Middle frontal gyrus (tissue), 1 donor: Measurements from ENCODE around the gene THSD4.
"Not testable (repeated sequence)": the region's sequence is repeated elsewhere in the genome, so short reads cannot be mapped to it uniquely, and the experiment has no call there.

Source experiments
- DNase-seq: peaks from one replicate; pipeline ENCODE4 v3.0.0-alpha.2; 2015; ENCODE audit warnings: low spot score; ENCODE audit errors: extremely low spot score

The THSD4 gene

DNA sequence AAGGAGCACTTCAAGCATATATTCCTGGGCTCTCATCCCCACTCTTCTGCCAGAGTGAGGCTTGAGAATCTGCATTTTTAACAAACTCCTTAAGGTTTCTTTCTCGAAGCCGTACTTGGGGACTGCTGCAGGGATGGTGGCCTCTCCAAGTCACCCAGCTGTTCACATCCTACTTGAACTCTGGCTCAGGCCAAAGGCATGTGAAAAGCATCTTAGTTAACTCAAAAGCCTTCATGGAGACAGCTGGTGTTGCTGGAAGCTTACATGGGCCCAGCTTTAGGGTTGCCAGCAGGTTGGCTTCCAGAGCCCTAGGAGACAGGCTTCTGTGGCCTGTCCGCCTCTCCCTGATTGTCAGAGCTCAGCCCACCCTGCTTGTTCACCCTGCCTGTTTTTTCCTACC is 139.2 kb downstream of the THSD4 start:
- DNase-seq, result no peak

DNA sequence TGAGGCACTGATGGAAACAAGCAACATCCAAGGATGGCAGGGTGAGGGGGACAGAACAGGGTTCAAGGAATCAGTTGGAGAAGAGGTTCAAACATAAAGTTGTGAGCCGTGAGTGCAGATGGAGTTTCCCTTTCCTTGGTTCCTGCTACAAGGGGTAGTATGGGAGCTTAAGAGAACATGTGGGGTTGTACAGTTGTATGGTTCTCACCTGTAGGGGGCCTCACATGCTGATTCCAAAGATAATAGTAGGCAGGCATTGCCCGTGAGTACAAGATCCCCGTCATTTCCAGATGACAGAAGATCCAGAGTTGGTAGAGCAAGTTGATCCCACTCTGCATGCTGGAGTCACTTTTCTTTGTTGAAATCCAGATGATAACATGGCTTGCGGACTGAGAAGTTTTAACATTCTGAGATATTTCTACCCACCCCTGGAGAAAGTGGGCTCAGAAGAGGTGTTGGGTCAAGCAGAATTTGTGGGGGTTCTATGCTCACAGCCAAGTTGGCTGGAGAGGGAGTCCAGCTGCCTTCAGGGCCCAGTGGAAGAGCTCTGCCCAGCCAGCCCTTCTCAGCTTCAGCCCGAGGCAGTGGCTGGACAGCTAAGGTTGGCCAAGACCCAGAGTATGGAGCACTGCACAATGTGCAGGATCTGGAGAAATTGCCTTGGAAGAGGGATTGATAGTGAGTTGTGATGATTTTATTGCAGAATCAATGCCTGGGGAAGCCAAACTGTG is 141.8 kb downstream of the THSD4 start:
- DNase-seq, result no peak

DNA sequence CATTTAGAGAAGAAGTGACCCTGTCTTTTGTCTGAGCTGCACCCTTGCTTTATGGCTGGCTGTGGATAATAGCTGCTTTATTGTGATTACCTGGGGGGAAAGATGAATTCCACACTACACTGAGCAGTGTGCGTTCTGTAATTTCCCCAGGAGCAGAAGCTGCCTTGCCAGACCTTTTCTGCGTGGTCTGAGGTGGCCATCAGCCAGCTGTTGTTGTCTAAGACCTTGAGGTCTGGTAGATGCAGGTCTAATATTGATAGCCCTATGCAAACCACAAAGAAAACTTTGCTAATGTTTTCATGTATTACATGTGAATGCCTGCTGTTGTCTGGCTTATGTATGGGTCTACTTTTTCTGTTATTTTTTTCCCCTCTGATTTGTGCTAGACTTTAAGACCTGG is 144.6 kb downstream of the THSD4 start:
- DNase-seq, result no peak

DNA sequence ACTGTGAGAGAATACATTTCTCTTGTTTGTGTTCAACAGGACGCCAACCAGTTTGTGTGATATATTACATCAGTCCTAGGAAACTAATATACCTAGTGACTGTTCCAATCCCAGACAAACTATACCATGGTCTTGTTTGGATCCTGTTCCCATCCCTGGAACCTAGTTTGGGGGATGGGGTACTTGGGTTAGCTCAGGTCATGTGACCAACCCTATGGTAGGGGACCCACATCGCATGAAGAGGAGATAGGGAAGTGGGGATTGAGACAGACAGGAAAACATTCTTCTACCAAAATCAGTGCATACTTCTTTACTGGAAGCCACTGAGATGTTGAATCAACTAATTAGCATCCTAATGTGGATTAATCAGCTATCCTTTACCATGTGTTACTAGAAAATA is 146.1 kb downstream of the THSD4 start:
- DNase-seq, result no peak

DNA sequence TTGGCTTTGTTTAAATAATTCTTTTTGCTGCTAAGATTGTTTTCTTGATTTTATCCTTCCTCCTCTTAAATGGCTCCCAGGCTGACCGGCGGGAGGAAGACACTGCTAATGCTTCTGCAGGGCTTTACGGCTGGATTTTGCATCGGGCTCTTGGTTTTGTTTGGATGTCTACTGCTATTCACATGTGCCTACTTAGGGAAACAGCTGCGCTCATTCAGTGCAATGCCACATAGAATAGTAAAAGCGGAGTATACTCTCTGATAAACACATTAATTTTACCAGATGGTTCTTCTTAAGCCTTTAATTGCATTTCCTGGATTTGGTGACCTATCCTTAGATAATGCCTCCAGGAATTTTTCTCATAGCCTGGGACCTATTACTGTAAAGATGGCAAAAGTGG is 146.6 kb downstream of the THSD4 start:
- no peak for DNase-seq

DNA sequence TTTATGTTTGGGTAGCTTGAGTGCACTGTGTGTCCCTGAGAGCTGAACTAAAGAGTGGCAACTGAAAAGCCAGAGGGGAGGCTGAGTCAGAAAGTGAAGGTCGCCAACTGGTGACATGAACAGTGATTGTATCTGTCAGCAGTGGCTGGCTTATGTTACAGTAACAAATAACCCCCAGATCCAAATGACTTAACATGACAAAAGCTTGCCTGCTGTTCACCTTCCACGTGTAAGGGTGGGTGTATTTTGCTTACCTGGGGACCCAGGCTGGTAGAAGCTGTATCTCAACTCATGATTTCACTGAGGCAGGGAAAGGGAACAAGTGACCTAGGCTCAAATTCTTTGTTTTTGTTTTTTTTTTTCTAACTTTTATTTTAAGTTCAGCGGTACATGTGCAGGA is 147.3 kb downstream of the THSD4 start:
- no peak for DNase-seq

DNA sequence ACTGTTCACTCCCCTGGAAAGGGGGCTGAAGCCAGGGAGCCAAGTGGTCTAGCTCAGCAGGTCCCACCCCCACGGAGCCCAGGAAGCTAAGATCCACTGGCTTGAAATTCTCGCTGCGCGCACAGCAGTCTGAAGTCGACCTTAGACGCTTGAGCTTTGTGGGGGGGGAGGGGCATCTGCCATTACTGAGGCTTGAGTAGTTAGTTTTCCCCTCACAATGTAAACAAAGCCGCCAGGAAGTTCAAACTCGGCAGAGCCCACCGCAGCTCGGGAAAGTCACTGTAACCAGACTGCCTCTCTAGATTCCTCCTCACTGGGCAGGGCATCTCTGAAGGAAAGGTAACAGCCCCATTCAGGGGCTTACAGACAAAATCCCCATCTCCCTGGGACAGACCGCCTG is 150.3 kb downstream of the THSD4 start:
- DNase-seq, result not testable (repeated sequence)

DNA sequence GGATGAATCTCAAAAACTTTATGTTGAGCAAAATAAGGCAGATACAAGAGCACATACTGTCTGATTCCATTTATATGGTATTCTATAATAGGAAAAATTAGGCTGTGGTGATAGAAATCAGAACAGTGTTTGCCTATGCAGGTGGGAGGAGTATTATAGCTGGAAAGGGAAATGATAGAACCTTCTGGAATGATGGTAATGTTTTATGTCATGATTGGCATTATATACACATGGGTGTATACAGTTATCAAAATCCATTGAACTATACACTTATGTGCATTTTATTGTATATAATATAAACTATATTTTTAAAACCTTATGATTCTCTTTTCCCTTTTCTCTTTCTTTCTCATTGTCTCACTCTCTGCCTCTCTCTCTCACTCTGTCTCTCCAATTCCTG is 156.1 kb downstream of the THSD4 start:
- no peak for DNase-seq

DNA sequence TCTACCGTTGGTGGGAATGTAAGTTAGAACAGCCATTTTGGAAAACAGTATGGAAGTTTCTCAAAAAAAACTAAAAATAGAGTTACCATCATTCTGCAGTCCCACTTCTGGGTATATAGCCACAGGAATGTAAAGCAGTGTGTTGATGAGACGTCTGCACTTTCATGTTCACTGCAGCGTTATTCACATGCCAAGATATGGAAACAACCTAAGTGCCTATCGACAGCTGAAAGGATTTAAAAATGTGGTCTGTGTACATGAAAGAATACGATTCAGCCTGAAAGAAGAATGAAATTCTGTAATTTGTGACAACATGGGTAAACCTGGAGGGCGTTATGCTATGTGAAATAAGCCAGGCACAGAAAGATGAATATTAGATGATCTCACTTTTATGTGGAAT is 157.7 kb downstream of the THSD4 start:
- DNase-seq, result no peak

DNA sequence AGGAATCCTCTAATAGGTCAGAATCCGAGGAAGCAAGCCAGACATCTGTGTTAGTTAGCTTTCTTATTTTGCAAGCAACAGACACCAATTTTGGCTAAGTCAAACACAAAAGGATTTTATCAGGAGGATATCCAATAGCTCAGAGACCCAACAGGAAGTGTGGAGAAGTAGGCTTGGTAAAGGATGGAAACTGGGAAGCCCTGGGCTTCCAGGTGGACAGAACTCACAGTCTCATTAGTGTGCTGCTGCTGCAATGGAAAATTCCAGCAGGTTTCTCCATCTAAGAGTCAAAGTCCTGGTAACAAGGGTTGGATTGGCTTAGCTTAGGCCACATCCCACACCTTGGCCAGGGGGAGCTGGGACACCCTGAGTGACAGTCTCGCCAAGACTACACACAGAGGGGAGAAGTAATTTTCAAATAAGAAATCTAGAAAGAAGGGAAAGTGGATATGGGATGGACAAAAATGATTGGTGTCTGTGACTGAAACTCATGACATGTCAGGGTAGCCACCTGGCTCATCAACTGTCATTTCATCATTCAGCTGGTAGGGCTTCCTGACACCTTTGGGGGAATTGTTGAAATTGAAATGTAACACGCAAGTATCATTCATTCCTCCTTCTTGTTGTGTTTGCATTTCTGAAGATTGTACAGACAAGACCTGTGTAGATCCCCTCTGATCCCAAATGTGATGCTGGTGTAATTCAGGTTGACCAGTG is 158.6 kb downstream of the THSD4 start:
- DNase-seq, result no peak

DNA sequence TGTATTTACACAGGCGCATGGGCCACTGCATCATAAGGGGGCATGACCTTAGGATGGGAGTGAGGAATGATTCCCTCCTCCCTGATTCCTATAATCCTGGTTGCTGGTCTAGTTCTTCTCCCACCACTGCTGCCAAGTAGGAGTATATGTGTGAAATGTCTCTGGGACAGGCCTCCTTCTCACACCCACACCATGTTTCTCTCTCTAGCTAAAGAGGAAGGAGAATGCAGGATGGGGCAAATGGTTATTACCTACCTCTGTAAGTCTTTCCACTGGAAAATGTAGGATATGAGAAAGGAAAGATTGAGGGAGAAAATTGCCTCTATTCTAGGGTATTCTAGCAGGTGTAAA is 159.2 kb downstream of the THSD4 start:
- peak; percentile 14 for DNase-seq

DNA sequence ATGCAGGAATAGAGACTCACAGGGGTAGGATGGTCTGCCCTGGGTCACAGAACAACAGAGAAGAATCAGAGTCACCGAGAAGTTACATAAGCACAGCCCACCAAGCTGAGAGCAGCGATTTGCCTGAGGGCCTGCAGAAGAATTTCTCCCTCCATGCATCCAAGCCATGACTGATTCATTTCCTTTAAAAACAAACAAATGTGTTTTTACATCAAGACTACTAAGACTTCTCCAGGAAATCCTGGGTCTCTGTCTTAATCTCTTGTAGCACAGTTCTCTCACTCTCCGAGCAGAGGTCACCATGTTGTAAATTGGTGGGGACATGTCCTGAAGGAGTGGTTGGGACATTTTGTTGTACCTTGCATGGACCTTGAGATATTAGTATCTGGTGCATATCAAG is 159.8 kb downstream of the THSD4 start:
- DNase-seq, result no peak

DNA sequence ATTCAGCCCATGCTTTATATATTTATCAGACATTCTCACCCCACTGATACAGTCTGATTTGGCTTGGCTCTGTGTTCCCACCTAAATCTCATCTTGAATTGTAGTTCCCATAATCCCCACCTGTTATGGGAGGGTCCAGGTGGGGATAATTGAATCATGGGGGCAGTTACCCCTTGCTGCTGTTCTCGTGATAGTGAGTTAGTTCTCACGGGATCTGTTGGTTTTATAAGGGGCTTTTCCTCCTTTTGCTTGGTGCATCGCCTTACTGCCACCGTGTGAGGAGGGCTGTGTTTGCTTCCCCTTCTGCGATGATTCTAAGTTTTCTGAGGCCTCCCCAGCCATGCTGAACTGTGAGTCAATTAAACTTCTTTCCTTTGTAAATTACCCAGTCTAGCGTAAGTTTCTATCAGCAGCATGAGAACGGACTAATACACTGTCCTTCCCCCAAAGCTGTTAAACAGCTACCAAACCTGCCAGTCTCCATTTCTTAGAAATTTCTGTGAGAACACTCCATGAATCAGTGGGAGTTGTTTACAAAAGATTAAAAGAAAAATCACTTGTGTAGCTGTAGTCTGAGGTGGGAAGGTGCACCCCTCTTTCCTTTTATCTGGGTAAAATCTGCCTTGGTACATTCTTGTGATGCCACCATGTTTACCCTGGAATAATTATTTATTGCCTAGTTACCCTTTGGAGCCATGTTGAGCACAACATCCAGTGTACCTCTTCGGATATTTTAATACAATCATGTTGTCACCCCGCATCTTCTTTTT is 160.5 kb downstream of the THSD4 start:
- DNase-seq, result no peak

DNA sequence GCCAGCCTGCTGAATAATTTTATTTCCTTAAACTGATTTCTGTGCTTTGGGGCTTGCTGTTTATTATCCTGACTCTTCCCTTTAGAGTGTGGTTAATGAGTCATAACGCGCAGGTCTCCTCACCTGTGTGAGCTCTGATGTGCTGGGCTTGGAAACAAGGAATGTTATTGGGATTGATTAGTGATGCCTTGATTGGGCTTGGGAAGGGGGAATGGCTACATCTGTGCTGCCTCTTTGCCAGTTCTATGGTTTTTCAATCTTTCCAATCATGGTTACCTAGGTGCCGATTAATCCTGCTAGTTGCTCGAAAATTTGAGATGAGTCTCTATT is 161.0 kb downstream of the THSD4 start:
- DNase-seq, result no peak

DNA sequence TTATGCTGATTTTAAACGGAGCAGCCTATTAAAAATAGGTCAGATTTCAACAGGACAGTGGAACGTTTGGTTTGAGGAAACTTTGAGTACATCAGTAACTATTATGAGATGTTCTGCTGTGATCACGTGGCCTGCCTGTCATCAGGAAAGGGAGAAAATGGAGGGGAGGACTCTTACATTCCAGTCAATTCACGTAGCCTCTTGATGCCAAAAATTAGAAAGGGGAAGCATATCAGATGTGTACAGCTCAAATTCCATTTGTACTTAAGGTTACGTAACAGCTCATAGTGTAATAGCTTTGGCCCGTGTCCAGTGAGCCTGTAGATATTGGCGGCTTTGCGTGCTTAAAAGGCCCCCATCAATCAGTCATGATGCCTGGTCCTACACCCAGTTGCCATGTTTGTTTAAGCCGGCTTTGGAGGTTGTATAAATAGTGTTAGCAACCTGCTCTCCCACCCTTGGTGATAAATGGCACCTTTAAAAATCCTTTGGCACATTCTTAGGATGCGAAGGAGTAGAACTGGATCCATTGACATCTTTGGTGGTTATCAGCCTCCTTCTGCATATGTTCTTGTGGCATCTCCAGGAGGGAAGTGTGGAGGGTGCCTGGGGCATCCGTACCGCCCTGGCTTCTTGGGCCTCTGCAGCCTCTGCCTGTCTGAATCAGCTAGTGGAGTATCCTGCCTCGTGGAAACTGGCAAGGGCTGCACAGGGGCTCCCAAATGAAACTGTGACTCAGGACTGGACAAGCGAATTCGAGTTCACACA is 163.9 kb downstream of the THSD4 start:
- no peak for DNase-seq

DNA sequence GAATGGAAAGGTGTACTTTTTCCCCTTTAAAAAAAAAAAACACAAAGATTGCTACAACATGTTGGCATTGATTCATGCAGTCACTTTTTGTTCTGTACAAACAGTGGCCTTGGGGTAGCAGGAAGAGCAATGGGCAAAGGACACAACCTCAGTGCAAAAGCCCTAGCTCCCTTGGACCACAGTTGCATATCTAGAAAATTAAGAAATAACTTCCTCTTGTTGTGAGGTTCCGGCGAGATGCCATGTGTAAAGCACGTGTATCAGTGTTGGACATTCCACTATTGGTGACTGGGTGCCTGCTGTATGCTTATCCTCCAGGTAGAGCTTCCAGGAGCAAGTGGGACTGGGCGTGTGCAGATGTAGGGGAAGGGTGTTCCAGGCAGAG is 164.5 kb downstream of the THSD4 start:
- no peak for DNase-seq

DNA sequence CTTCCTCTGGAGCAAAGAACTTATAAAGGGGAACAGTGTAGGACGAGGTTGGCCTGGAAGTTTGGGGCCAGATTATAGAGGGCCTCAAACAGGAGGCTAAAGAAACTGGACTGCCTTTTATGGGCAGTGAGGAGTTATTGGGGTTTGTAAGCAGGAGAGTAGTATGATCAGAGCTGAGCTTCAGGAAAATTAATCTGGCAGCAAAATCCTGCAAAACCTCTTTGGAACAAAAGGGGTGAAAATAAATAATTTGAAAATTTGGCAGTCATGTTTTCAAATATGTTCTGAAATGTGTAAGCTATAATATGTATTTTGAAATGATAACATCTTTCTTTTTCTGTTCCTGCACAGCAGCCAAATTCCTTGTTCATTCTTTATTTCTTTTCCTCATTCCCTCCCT is 164.9 kb downstream of the THSD4 start:
- DNase-seq, result no peak

DNA sequence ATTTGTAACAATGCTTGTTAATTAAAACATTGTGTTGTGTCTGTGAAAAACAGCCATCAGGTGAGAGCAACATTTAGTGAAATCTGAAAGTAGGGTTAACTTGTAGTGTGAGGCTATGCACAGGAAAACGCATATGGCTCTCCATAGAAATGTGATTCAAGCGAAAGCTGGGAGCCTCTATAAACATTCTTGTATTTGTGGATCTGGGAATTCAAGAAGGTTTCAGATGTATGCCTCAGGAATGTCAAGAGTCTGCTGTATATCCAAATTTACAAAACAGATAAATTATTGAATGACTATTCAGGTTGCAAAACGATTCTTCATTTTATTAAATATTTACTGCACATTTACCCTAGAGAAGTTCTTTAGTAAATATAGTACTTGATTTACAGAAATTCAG is 166.0 kb downstream of the THSD4 start:
- DNase-seq, result no peak

DNA sequence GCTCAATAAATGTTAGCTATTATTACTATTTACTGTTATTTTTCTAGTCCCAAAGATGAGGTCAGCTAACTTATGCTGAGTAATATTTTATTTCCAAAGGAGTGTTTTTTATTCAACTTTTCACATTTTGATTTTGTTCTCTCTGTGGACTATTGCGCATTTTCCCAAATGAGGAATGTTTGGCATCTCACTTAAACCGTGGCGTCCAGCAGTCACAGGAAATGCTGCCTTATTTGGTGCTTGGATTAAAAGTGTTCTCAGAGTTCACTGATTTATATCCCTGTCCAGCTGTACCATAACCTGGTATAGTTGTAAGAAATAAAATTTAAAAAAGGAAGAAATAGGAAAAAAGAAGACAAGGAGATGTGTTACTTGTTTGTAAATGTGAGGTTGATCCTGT is 166.8 kb downstream of the THSD4 start:
- no peak for DNase-seq

DNA sequence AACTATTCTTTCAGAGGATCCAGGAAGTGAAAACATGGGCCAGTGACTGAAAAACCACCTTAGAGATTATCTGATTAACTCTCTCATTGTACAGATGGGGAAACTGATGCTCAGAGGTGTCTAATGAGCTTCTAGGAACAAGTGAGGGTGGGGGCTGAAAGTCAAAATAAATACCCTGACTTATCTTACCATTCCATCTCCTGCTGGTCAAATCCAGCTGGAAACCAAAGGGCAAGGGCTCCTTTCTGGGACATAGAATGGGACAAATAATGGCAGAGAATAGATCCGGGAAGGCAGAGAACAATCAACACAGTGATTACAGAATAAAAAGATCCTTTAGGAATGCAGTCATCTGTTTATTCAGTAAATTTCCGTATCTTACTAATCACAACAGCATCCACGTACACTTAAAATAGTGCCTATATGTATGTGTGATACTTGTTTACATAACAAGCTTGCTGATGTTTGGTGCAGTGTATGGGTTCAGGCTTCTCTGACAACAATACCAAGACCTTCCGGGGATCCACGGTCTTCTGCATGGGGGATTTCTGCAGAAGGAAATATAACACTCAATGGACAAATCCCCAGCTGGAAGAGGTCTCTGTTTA is 173.2 kb downstream of the THSD4 start:
- DNase-seq, result no peak

DNA sequence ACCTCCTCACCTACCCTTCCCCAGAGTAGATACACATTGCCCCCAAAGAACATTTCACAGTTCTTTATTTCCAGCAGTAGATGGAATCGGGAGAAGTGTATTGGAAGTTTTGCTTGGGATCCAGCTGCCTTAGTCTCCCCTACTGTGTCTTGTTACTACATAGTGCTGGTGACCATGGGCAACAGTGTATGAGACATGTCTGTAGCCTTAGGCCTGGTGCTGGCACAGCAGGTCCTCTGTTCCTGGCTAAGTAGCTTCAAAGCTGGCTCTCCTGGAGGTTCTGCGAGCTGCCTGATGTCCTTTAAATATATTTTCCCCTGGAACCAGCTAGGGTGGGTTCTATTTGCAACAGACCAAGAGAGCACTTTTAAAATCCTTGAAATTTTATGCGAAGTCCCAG is 174.7 kb downstream of the THSD4 start:
- no peak for DNase-seq
